K562 treated with DMSO at 1 percent for 12 hours (cell line): Measurements from ENCODE around the gene C16orf95. TPM values are rescaled to one million over a fixed set of nuclear protein-coding genes. Genes with fewer than 3 reads are reported as not detected.

Experiments
- total RNA-seq: library from RNA; unstranded; fragments of 300-600 nt; gene quantifications from 2 replicates; pipeline ENCODE4 v1.2.3, GENCODE V29; 2022; ENCODE audit not compliant: insufficient read depth

Gene C16orf95
- 19.8 and 24.2 TPM in 2 replicates for total RNA-seq

GRCh38 chr16:87316923-87317749 is at the start of gene C16orf95:
Gene C16orf95 (minus strand): TSS chr16:87317392. CDS start chr16:87317242, 150 bp downstream.

Other genes with a start within 250 kb of the C16orf95 start
- 10.0 and 20.1 TPM in 2 replicates for gene FBXO31, start 66.4 kb upstream of the C16orf95 start, total RNA-seq
- gene MAP1LC3B, start 74.9 kb upstream of the C16orf95 start, total RNA-seq: 55.5 and 92.3 TPM in 2 replicates
- gene ZCCHC14, start 175.6 kb upstream of the C16orf95 start, total RNA-seq: 6.5 and 20.2 TPM in 2 replicates